HG03064 (cell line): ENCODE measurements around the gene METAP2.
"Not testable (repeated sequence)": the region's sequence is repeated elsewhere in the genome, so short reads cannot be mapped to it uniquely, and the experiment has no call there.

ENCODE experiments used
- ATAC-seq: cut with Tn5 transposase; IDR thresholded peaks from one replicate; pipeline ENCODE4 v1.9.1; 2021; ENCODE audit warnings: low read depth; ENCODE audit not compliant: unreplicated experiment

Gene METAP2

DNA sequence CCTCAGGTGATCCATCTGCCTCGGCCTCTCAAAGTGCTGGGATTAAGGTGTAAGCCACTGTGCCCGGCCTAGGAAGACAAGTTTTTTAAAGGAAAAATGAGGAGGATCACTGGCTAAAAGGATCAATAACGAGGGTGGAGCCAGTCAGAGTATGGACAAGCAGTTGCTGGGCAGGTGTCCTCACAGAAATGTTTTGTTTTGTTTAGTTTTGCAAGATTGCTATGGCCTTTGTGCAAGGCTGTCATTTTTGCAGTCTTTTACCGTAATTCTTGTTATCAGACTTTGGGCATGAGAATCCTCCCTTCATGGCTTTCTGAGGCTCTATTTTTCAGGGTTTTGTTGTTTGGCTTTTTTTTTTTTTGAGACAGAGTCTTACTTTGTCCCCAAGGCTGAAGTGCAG is 11.9 kb upstream of the METAP2 start:
- no peak for ATAC-seq

DNA sequence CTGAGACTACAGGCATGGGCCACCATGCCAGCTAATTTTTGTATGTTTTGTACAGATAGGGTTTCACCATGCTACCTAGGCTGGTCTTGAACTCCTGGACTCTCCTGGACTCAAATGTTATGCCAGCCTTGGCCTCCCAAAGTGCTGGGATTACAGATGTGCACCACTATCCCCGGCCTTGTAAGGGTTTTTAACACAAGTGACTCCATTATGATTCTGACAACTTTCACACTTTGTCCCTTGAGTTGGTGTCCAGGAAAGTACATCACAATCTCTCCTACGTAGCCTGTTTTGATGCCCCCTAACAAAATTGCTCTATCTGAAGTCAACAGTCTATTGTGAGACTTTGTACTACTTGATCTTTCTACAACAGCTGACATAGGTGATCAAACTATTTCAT is 11.4 kb upstream of the METAP2 start:
- ATAC-seq: no peak

GRCh38 chr12:95463050-95463449 is 10.9 kb upstream of the METAP2 start:
- ATAC-seq: no peak

DNA sequence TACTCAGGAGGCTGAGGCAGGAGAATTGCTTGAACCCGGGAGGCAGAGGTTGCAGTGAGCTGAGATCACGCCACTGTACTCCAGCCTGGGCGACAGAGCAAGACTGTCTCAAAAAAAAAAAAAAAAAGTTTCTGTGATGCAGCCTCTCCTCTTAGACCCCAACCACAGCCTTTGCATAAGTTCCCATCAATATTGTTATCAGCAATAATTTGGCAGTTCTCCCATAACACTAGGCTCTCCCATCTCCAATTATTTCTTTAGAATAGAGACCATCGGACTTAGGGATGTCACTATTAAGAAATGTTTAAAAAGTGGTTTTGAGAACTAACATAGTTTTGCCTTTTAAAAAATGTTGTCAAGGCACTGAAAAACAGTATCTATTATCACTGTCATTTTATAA is 10.2 kb upstream of the METAP2 start:
- not testable (repeated sequence) for ATAC-seq

- no peak for ATAC-seq
Observed at GRCh38 chr12:95465275-95465674, 8.7 kb upstream of the METAP2 start.

- no peak for ATAC-seq
Observed at GRCh38 chr12:95470300-95470699, 3.7 kb upstream of the METAP2 start.

DNA sequence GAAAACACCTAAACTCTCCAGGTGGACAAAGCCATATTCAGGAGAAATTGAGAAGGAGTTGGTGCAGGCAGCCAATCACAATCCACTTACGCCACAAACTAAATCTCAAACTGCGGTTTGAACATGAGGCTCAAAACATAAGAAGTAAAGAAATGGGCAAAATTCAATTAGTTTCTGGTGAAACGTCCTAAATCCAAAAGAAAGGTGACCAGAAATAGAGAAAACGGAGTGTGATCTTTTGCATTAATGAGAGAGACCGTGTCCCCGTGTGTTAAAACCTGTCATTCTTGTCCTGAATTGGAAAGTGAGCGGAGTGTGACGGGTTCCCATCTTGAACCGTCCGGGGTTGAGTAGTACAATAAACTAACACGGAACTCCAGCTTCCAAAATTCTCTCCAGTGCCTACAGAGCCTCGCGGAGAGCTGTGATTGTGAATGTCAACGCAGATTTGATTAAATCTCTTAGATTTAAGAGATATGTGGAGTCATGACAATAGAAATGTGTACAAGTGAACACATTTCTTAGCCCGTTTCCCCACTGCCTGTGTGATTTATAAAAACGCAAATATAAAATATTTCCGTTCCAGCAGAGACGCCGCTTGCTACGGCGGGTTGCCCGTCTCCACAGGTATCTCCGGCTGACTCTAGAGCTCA is 595 bp upstream of the METAP2 start:
- ATAC-seq: peak; percentile 43

DNA sequence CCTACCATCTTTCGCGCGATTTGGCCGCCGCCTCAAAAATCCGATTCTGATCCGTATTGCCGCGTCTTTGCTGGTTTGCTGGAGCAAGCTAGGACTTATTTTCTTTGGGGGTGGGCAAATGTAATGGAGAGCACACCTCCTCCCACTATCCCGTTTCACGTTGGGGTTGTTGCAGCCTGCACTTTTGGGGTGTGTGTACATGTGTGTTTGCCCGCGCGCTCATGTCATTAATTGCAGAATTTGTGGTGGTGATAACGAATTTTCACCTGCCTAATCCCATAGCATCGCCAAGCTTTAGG is 657 bp downstream of the METAP2 start:
- no peak for ATAC-seq

GRCh38 chr12:95480230-95480629 is 6.3 kb downstream of the METAP2 start:
- ATAC-seq: no peak

DNA sequence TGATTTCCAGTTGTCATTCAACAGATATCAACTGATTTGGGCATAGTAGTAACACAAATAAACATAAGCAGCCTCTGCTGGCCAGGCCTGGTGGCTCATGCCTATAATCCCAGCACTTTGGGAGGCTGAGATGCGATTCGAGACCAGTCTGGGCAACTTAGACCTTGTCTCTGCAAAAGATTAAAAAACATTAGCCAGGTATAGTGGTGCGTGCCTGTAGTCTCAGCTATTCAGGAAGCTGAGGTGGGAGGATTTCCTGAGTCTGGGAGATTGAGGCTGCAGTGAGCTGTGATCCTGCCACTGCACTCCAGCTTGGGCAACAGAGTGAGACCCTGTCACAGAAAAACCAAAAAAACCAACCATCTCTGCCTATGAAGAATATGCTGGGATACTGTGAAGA is 7.1 kb downstream of the METAP2 start:
- no peak for ATAC-seq

- no peak for ATAC-seq
Observed at GRCh38 chr12:95481888-95482287, 7.9 kb downstream of the METAP2 start.

DNA sequence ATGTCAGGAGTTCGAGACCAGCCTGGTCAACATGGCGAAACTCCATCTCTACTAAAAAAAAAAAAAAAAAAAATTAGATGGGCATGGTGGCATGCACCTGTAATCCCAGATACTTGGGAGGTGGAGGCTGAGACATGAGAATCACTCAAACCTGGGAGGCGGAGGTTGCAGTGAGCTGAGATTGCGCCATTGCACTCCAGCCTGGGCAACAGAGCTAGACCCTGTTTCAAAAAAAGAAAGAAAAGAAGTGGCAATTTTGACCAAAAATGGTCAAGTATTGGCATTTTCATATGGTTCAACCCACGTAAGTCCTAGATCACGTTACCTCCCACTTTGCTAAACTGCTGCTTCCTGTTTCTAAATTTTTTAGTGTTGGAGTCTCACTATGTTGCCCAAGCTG is 8.6 kb downstream of the METAP2 start:
- not testable (repeated sequence) for ATAC-seq

DNA sequence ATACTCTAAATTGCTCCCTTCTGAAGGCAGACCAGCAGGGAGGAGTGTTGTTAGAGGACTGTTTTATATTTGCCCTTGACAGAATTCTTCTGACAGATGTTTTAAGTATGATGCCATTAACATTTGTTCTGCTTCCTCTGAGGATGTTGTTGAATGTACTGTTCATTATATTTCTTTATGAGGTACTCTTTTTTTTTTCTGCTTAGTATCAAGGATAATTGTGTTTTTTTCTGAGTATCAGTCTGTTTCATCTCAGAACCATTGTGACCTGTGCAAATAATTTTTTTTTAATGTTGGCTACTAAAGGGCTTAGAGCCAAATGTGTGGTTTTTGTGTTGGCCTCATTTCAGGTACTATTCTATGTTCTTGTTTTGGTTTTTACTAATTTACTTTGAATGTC is 10.6 kb downstream of the METAP2 start:
- no peak for ATAC-seq

DNA sequence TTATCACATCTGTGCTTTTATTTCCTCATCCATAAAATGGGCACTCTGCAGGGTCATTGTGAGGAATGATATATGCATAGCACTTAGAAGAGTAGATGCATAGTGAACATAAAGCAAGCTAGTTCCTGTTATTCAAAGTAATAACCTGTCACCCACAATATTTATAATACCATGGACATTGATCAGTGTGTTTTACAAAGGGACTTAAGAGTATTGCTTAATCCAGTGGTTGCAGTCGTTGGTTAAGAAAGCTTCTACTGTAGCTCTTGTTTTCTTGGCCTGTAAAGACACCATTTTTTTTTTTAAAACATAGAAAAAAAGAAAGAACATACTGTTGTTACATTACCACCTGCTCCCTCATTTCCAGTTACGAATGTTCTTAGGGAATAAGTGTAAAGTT is 13.1 kb downstream of the METAP2 start:
- no peak for ATAC-seq

GRCh38 chr12:95492462-95492861 is 18.5 kb downstream of the METAP2 start:
- ATAC-seq: no peak

DNA sequence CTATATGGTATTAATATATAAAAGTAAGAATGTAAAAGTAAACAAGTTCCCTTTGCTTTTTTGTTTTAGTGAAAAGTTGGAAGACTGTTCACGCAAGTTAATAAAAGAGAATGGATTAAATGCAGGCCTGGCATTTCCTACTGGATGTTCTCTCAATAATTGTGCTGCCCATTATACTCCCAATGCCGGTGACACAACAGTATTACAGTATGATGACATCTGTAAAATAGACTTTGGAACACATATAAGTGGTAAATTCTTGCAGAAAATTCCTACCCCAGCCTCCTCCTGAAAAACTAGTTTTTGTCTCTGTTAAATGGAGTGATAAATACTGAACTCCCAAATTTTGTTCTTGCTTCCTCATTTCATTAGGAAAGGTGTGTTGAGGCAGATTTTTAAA is 20.9 kb downstream of the METAP2 start:
- no peak for ATAC-seq

GRCh38 chr12:95495433-95495832 is 21.5 kb downstream of the METAP2 start:
- no peak for ATAC-seq

- no peak for ATAC-seq
Observed at GRCh38 chr12:95497031-95497430, 23.1 kb downstream of the METAP2 start.

- ATAC-seq: no peak
Observed at GRCh38 chr12:95498968-95499367, 25.0 kb downstream of the METAP2 start.

- ATAC-seq: no peak
Observed at GRCh38 chr12:95499772-95500171, 25.8 kb downstream of the METAP2 start.

DNA sequence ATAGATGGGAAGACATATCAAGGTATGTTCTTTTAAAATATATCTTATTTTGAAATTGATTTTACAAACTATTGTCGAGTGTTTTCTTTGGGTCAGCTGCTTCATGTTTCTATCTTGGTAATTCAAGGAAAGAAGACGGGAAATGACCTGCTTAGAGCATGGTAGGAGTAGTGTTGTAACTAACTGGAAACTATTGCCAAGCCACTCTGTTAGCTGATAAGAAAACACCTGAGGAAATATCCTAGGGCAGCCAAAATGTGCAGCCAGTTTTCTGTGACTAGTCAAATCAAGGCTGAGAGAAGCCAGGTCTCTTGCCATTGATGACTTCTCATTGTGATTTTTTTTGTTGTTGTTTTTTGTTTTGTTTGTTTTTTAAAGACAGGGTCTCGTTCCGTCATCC is 30.2 kb downstream of the METAP2 start:
- ATAC-seq: no peak

- no peak for ATAC-seq
Observed at GRCh38 chr12:95505039-95505438, 31.1 kb downstream of the METAP2 start.
